Keratinocyte (primary cell): ENCODE measurements around the gene KLC3.

Experiments used
- EZH2 ChIP-seq: IDR thresholded peaks from one replicate; pipeline ENCODE4 v1.6.1; 2012; ENCODE audit warnings: inconsistent platforms, mild to moderate bottlenecking, low read length, moderate library complexity
- TF ChIP-seq, protein P1 (sequence below), 3 experiments: IDR thresholded peaks in 1 of 3; conservative IDR thresholded peaks in 1 of 3; optimal IDR thresholded peaks in 1 of 3; 2 replicates in 2 of 3; 3 replicates in 1 of 3; pipeline versions ENCODE3 to v1.5.1; 2011; ENCODE audit warnings: low read length in 3 of 3, mild to moderate bottlenecking in 3 of 3, moderate library complexity in 2 of 3, control low read depth in 1 of 3, inconsistent platforms in 1 of 3; ENCODE audit not compliant: insufficient read depth in 2 of 3; ENCODE audit errors: extremely low read depth in 1 of 3

DNA sequence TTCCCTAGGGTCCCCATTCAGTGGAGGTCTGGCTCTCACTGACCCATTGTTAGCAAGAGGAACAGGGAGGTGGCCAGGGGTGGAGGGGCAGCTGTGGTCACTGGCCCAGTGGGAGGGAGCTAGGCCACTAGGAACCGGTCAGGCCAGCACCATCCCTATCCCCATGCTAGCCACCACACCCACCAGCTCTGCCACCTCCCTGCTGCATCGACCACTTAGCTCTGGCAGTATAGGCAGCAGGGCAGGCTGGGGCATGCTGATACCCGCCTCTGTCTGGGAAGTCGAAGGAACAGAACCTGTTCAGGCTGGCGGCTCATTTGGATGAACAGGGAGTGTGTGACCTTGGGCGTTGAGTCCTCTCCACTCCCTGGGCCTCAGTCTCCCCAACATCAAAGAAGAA, 59.6 kb downstream of the KLC3 start:
- TF ChIP-seq, protein P1, sequence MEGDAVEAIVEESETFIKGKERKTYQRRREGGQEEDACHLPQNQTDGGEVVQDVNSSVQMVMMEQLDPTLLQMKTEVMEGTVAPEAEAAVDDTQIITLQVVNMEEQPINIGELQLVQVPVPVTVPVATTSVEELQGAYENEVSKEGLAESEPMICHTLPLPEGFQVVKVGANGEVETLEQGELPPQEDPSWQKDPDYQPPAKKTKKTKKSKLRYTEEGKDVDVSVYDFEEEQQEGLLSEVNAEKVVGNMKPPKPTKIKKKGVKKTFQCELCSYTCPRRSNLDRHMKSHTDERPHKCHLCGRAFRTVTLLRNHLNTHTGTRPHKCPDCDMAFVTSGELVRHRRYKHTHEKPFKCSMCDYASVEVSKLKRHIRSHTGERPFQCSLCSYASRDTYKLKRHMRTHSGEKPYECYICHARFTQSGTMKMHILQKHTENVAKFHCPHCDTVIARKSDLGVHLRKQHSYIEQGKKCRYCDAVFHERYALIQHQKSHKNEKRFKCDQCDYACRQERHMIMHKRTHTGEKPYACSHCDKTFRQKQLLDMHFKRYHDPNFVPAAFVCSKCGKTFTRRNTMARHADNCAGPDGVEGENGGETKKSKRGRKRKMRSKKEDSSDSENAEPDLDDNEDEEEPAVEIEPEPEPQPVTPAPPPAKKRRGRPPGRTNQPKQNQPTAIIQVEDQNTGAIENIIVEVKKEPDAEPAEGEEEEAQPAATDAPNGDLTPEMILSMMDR (optimal IDR thresholded peaks at IDR 0.05 in 1 of 3, IDR thresholded peaks at IDR 0.05 in 1 of 3, conservative IDR thresholded peaks at IDR 0.05 in 1 of 3; ENCODE audit: extremely low read depth in 1 of 3, insufficient read depth in 2 of 3, low read length in 3 of 3) = no peak
- TF ChIP-seq EZH2 = no peak
